Parathyroid adenoma (tissue), 2 donors: Measurements from ENCODE around the gene SAMD1.
A peak's percentile ranks its signal among the peaks of the same experiment; 100 is the strongest.

Experiments used
- H2AFZ ChIP-seq: fragments of 300-600 bp; sonication (generic); one replicate; pipeline ENCODE4 v1.7.0; 2017; ENCODE audit warnings: antibody characterized with exemption, mild to moderate bottlenecking
- H3K27ac ChIP-seq: fragments of 300-600 bp; sonication (generic); one replicate; pipeline ENCODE4 v1.7.0; 2017
- H3K27me3 ChIP-seq: fragments of 300-600 bp; sonication (generic); one replicate; pipeline ENCODE4 v1.7.0; 2017; ENCODE audit warnings: low read length; ENCODE audit not compliant: control insufficient read depth, insufficient read depth
- H3K36me3 ChIP-seq: fragments of 300-600 bp; sonication (generic); one replicate; pipeline ENCODE4 v1.7.0; 2017; ENCODE audit warnings: low read length; ENCODE audit not compliant: control insufficient read depth, insufficient read depth
- H3K4me1 ChIP-seq: fragments of 300-600 bp; sonication (generic); one replicate; pipeline ENCODE4 v1.7.0; 2017; ENCODE audit warnings: control low read depth
- H3K4me2 ChIP-seq: fragments of 300-600 bp; sonication (generic); one replicate; pipeline ENCODE4 v1.7.0; 2017; ENCODE audit warnings: low read length
- H3K4me3 ChIP-seq: fragments of 300-600 bp; sonication (generic); one replicate; pipeline ENCODE4 v1.7.0; 2017; ENCODE audit warnings: low read depth, low read length
- H3K79me2 ChIP-seq: fragments of 300-600 bp; sonication (generic); one replicate; pipeline ENCODE4 v1.7.0; 2017; ENCODE audit warnings: control low read depth
- H3K9ac ChIP-seq: fragments of 300-600 bp; sonication (generic); one replicate; pipeline ENCODE4 v1.7.0; 2017; ENCODE audit warnings: mild to moderate bottlenecking
- H3K9me3 ChIP-seq: fragments of 300-600 bp; sonication (generic); one replicate; pipeline ENCODE4 v1.7.0; 2017; ENCODE audit warnings: low read length; ENCODE audit not compliant: control insufficient read depth
- CTCF ChIP-seq: fragments of 300-600 bp; sonication (generic); IDR thresholded peaks from one replicate; pipeline ENCODE4 v1.7.0; 2017; ENCODE audit warnings: antibody characterized with exemption, mild to moderate bottlenecking
- donor health status: primary hyperparathyroidism.

The SAMD1 gene

GRCh38 chr19:14063105-14063504 lies 27.4 kb downstream of the SAMD1 start:
- H3K4me3 ChIP-seq: no peak overlapping the region
- H3K4me2 ChIP-seq: no peak overlapping the region
- H3K27ac ChIP-seq: no peak overlapping the region
- H2AFZ ChIP-seq: no peak overlapping the region
- H3K4me1 ChIP-seq: peaks cover 7% of the 10 kb centered on the region
- H3K9me3 ChIP-seq: no peaks in the 10 kb centered on the region
- H3K79me2 ChIP-seq: no peaks in the 10 kb centered on the region
- H3K27me3 ChIP-seq: no peaks in the 10 kb centered on the region
- TF ChIP-seq CTCF: no peak
- no peak overlapping the region for H3K9ac ChIP-seq
- H3K36me3 ChIP-seq: no peaks in the 10 kb centered on the region

- H2AFZ ChIP-seq: no peak overlapping the region
- no peak overlapping the region for H3K27ac ChIP-seq
- H3K27me3 ChIP-seq: no peaks in the 10 kb centered on the region
Measured at GRCh38 chr19:14062558-14062855, 28.0 kb downstream of the SAMD1 start.

GRCh38 chr19:14061751-14062557 lies 28.6 kb downstream of the SAMD1 start, which contains the start of gene PALM3:
Gene PALM3, minus strand, starts transcription at chr19:14062076. Its CDS starts 96 bp downstream, at chr19:14061980.
- Histone ChIP-seq H3K4me3 (peak within 1 kb of the TSS; percentile 84), H3K4me1 (peaks cover 7% of the 10 kb centered on the region), H3K27ac (peak within 1 kb of the TSS; percentile 56), H3K36me3 (no peaks in the 10 kb centered on the region), H3K9me3 (no peaks in the 10 kb centered on the region), H2AFZ (peak within 1 kb of the TSS; percentile 62), H3K4me2 (peak within 1 kb of the TSS; percentile 72), H3K79me2 (no peaks in the 10 kb centered on the region), H3K9ac (no peak within 1 kb of the TSS), H3K27me3 (no peaks in the 10 kb centered on the region)
- no peak for TF ChIP-seq CTCF

More at GRCh38 chr19:14062558-14062855, 28.0 kb downstream of the SAMD1 start:
- Histone ChIP-seq H3K36me3 (no peaks in the 10 kb centered on the region), H3K79me2 (no peaks in the 10 kb centered on the region), H3K4me2 (peak overlapping the region; percentile 72), H3K9me3 (no peaks in the 10 kb centered on the region), H3K4me3 (no peak overlapping the region), H3K4me1 (peaks cover 7% of the 10 kb centered on the region), H3K9ac (no peak overlapping the region)
- TF ChIP-seq CTCF: no peak

GRCh38 chr19:14061081-14061749 lies 29.3 kb downstream of the SAMD1 start:
- H3K4me1 ChIP-seq: peaks cover 7% of the 10 kb centered on the region
- H3K9me3 ChIP-seq: no peaks in the 10 kb centered on the region
- H3K4me2 ChIP-seq: peak overlapping the region; percentile 72
- peak overlapping the region; percentile 56 for H3K27ac ChIP-seq
- peak overlapping the region; percentile 84 for H3K4me3 ChIP-seq
- H3K79me2 ChIP-seq: no peaks in the 10 kb centered on the region
- H3K9ac ChIP-seq: no peak overlapping the region
- no peaks in the 10 kb centered on the region for H3K36me3 ChIP-seq
- no peaks in the 10 kb centered on the region for H3K27me3 ChIP-seq
- no peak for TF ChIP-seq CTCF
- H2AFZ ChIP-seq: peak overlapping the region; percentile 62
